GM18873 (cell line): ENCODE measurements around the gene EPGN.

Experiments used
- ATAC-seq: cut with Tn5 transposase; IDR thresholded peaks from one replicate; pipeline ENCODE4 v1.9.1; 2021; ENCODE audit warnings: mild to moderate bottlenecking, moderate library complexity, moderate number of reproducible peaks; ENCODE audit not compliant: unreplicated experiment, low FRiP score

EPGN gene

GRCh38 chr4:74307170-74307569 is 1.1 kb upstream of the EPGN start:
- ATAC-seq, result no peak

- ATAC-seq, result no peak
These were observed 953 bp downstream of the EPGN start for GRCh38 chr4:74309223-74309622.

- ATAC-seq, result peak; percentile 57
These were observed 3.5 kb downstream of the EPGN start for GRCh38 chr4:74311696-74312313.

GRCh38 chr4:74314329-74314728 is 6.1 kb downstream of the EPGN start:
- no peak for ATAC-seq

- ATAC-seq, result no peak
These were observed 6.7 kb downstream of the EPGN start for GRCh38 chr4:74314944-74315343.

GRCh38 chr4:74315376-74315775 is 7.1 kb downstream of the EPGN start:
- ATAC-seq, result no peak

- ATAC-seq, result no peak
These were observed 8.1 kb downstream of the EPGN start for GRCh38 chr4:74316397-74316796.

GRCh38 chr4:74317616-74318246 is 9.5 kb downstream of the EPGN start:
- ATAC-seq, result no peak

- no peak for ATAC-seq
These were observed 10.0 kb downstream of the EPGN start for GRCh38 chr4:74318276-74318675.

- ATAC-seq, result no peak
These were observed 11.2 kb downstream of the EPGN start for GRCh38 chr4:74319470-74319869.

- ATAC-seq, result no peak
These were observed 12.4 kb downstream of the EPGN start for GRCh38 chr4:74320559-74321118.

- no peak for ATAC-seq
These were observed 14.0 kb downstream of the EPGN start for GRCh38 chr4:74322301-74322700.

- no peak for ATAC-seq
These were observed 15.4 kb downstream of the EPGN start for GRCh38 chr4:74323663-74324062.

GRCh38 chr4:74324262-74324661 is 16.0 kb downstream of the EPGN start:
- no peak for ATAC-seq

- ATAC-seq, result no peak
These were observed 17.6 kb downstream of the EPGN start for GRCh38 chr4:74325886-74326285.

- no peak for ATAC-seq
These were observed 19.5 kb downstream of the EPGN start for GRCh38 chr4:74327762-74328161.

GRCh38 chr4:74328501-74328900 is 20.2 kb downstream of the EPGN start:
- no peak for ATAC-seq

- ATAC-seq, result no peak
These were observed 21.0 kb downstream of the EPGN start for GRCh38 chr4:74329307-74329706.

- ATAC-seq, result no peak
These were observed 22.1 kb downstream of the EPGN start for GRCh38 chr4:74330295-74330750.

- ATAC-seq, result no peak
These were observed 23.0 kb downstream of the EPGN start for GRCh38 chr4:74331252-74331651.

GRCh38 chr4:74331944-74332343 is 23.7 kb downstream of the EPGN start:
- ATAC-seq, result no peak

GRCh38 chr4:74334636-74335035 is 26.4 kb downstream of the EPGN start:
- ATAC-seq, result no peak
